H1 (cell line): ENCODE data around the gene PLCB4. TPM values are rescaled to one million over a fixed set of nuclear protein-coding genes. Genes with fewer than 3 reads are reported as not detected.

Experiments used
- CTCF ChIA-PET: fragments of 300-600 bp; sonication (Branson Sonifier 250); formaldehyde crosslinking; loops from one replicate; lab custom pipeline; 2021; ENCODE audit not compliant: partially characterized antibody; lab: Charles Lee
- POLR2A ChIA-PET: fragments of 300-600 bp; sonication (Branson Sonifier 250); formaldehyde crosslinking; loops from one replicate; lab custom pipeline; 2021; ENCODE audit warnings: inconsistent platforms; ENCODE audit not compliant: partially characterized antibody; lab: Charles Lee
- DNase-seq, 2 experiments: peaks; one replicate each; pipeline versions ENCODE4 v3.0.0 to v3.0.0-alpha.2; 2010 to 2022; ENCODE audit warnings: low spot score in 2 of 2, low read depth in 1 of 2, mixed read lengths in 1 of 2
- FAIRE-seq: peaks from 2 replicates; lab custom pipeline; 2011; peaks lifted over from hg19 to GRCh38; lab: Jason Lieb, UNC
- H2AFZ ChIP-seq: 2 replicates; pipeline ENCODE4 v1.8.1; 2012; ENCODE audit warnings: low read length, inconsistent platforms
- H2AK5ac ChIP-seq: 2 replicates; pipeline ENCODE4 v1.6.1; 2013; ENCODE audit warnings: low read depth, low read length
- H2BK120ac ChIP-seq: replicated peaks from 2 replicates; pipeline ENCODE3; 2013; ENCODE audit warnings: low read depth, low read length, inconsistent platforms
- H2BK12ac ChIP-seq: 2 replicates; pipeline ENCODE4 v1.6.1; 2013; ENCODE audit warnings: low read depth, low read length
- H2BK15ac ChIP-seq: 2 replicates; pipeline ENCODE4 v1.6.1; 2013; ENCODE audit warnings: low read length
- H2BK20ac ChIP-seq: 2 replicates; pipeline ENCODE4 v1.6.1; 2013; ENCODE audit warnings: low read length
- H2BK5ac ChIP-seq: 2 replicates; pipeline ENCODE4 v1.6.1; 2013; ENCODE audit warnings: low read depth, low read length
- H3K14ac ChIP-seq: 2 replicates; pipeline ENCODE4 v1.6.1; 2013; ENCODE audit warnings: inconsistent platforms; ENCODE audit not compliant: insufficient read length
- H3K18ac ChIP-seq: 2 replicates; pipeline ENCODE4 v1.6.1; 2013; ENCODE audit warnings: low read length; ENCODE audit errors: extremely low read depth
- H3K23ac ChIP-seq: 2 replicates; pipeline ENCODE4 v1.6.1; 2013; ENCODE audit warnings: inconsistent platforms; ENCODE audit not compliant: insufficient read length
- H3K23me2 ChIP-seq: 2 replicates; pipeline ENCODE4 v1.6.1; 2013; ENCODE audit warnings: low read depth, low read length
- H3K27ac ChIP-seq: 2 replicates; pipeline ENCODE4 v1.6.1; 2011; ENCODE audit warnings: low read depth, low read length, inconsistent platforms
- H3K27me3 ChIP-seq, 4 experiments: replicated peaks in 1 of 4; 1 replicate in 1 of 4; 2 replicates in 3 of 4; pipeline versions ENCODE4 v1.6.1 to v1.8.1; 2011 to 2013; ENCODE audit warnings: low read length in 3 of 4, mild to moderate bottlenecking in 3 of 4, inconsistent platforms in 2 of 4, mixed read lengths in 2 of 4, moderate library complexity in 1 of 4; ENCODE audit not compliant: control insufficient read depth in 3 of 4, insufficient read depth in 3 of 4; ENCODE audit errors: extremely low read depth in 1 of 4
- H3K36me3 ChIP-seq, 4 experiments: 2 replicates each; pipeline versions ENCODE4 v1.6.1 to v1.8.1; 2011 to 2013; ENCODE audit warnings: mild to moderate bottlenecking in 4 of 4, low read length in 3 of 4, moderate library complexity in 2 of 4, control low read depth in 1 of 4, inconsistent platforms in 1 of 4; ENCODE audit not compliant: insufficient read depth in 4 of 4, control insufficient read depth in 2 of 4
- H3K4ac ChIP-seq: replicated peaks from 2 replicates; pipeline ENCODE3; 2013; ENCODE audit warnings: low read length, low read depth, mixed read lengths, inconsistent platforms; ENCODE audit not compliant: insufficient read length
- H3K4me1 ChIP-seq, 4 experiments: replicated peaks in 1 of 4; 1 replicate in 1 of 4; 2 replicates in 3 of 4; pipeline versions ENCODE4 v1.6.1 to v1.8.1; 2011 to 2013; ENCODE audit warnings: low read length in 3 of 4, inconsistent platforms in 2 of 4, mixed read lengths in 1 of 4; ENCODE audit not compliant: insufficient read depth in 4 of 4, control insufficient read depth in 3 of 4
- H3K4me2 ChIP-seq, 2 experiments: 2 replicates each; pipeline versions ENCODE4 v1.6.1 to v1.8.1; 2011 to 2013; ENCODE audit warnings: low read depth in 2 of 2, low read length in 2 of 2, control low read depth in 1 of 2, inconsistent platforms in 1 of 2, mild to moderate bottlenecking in 1 of 2; ENCODE audit not compliant: insufficient read depth in 1 of 2
- H3K4me3 ChIP-seq, 4 experiments: fragments of 200-600, 300-600 bp in 1 of 4; sonication (generic), shearing (Covaris generic), sonication (Bioruptor Twin) in 1 of 4; 2 replicates each; pipeline versions ENCODE4 v1.5.1 to v1.8.1; 2011 to 2016; ENCODE audit warnings: low read length in 4 of 4, low read depth in 3 of 4, control low read depth in 2 of 4, inconsistent platforms in 2 of 4, mild to moderate bottlenecking in 2 of 4, mixed read lengths in 1 of 4, moderate library complexity in 1 of 4; ENCODE audit not compliant: insufficient read depth in 2 of 4; ENCODE audit errors: extremely low read depth in 1 of 4
- H3K56ac ChIP-seq: replicated peaks from 2 replicates; pipeline ENCODE3; 2013; ENCODE audit warnings: low read depth, mild to moderate bottlenecking, mixed read lengths, low read length, inconsistent platforms; ENCODE audit not compliant: insufficient read length
- H3K79me1 ChIP-seq: 2 replicates; pipeline ENCODE4 v1.6.1; 2013; ENCODE audit warnings: low read depth, low read length, control low read depth
- H3K79me2 ChIP-seq, 2 experiments: 2 replicates each; pipeline versions ENCODE4 v1.6.1 to v1.8.1; 2012 to 2013; ENCODE audit warnings: low read length in 2 of 2, mild to moderate bottlenecking in 2 of 2, inconsistent platforms in 1 of 2; ENCODE audit not compliant: insufficient read depth in 2 of 2, control insufficient read depth in 1 of 2
- H3K9ac ChIP-seq, 4 experiments: replicated peaks in 1 of 4; 1 replicate in 1 of 4; 2 replicates in 3 of 4; pipeline versions ENCODE4 v1.6.1 to v1.8.1; 2011 to 2013; ENCODE audit warnings: low read depth in 3 of 4, low read length in 3 of 4, control low read depth in 2 of 4, mild to moderate bottlenecking in 2 of 4, moderate library complexity in 2 of 4, inconsistent platforms in 1 of 4; ENCODE audit errors: extremely low read depth in 1 of 4
- H3K9me3 ChIP-seq, 2 experiments: 2 replicates each; pipeline versions ENCODE4 v1.6.1 to v1.8.1; 2012 to 2013; ENCODE audit warnings: mild to moderate bottlenecking in 2 of 2, moderate library complexity in 2 of 2, control low read depth in 1 of 2, inconsistent platforms in 1 of 2, low read depth in 1 of 2, low read length in 1 of 2, mixed read lengths in 1 of 2; ENCODE audit not compliant: insufficient read depth in 2 of 2
- H4K20me1 ChIP-seq, 2 experiments: replicated peaks in 1 of 2; 2 replicates each; pipeline versions ENCODE3 to v1.8.1; 2011 to 2013; ENCODE audit warnings: inconsistent platforms in 2 of 2, low read length in 2 of 2, mild to moderate bottlenecking in 1 of 2; ENCODE audit not compliant: insufficient read depth in 2 of 2, control insufficient read depth in 1 of 2
- H4K5ac ChIP-seq: 2 replicates; pipeline ENCODE4 v1.6.1; 2013; ENCODE audit warnings: low read length, low read depth, mixed read lengths, inconsistent platforms; ENCODE audit not compliant: insufficient read length
- H4K8ac ChIP-seq: 2 replicates; pipeline ENCODE4 v1.8.0; 2013; ENCODE audit warnings: mild to moderate bottlenecking, moderate library complexity, low read length, inconsistent platforms; ENCODE audit not compliant: insufficient read depth; ENCODE audit errors: extremely low read depth
- H4K91ac ChIP-seq: replicated peaks from 2 replicates; pipeline ENCODE3; 2013; ENCODE audit warnings: low read length, mixed read lengths, inconsistent platforms; ENCODE audit not compliant: insufficient read length
- CEBPB ChIP-seq: IDR thresholded peaks from 2 replicates; pipeline ENCODE4 v1.6.1; 2012; ENCODE audit warnings: low read depth, low read length
- CREB1 ChIP-seq: IDR thresholded peaks from 2 replicates; pipeline ENCODE4 v1.6.1; 2012; ENCODE audit warnings: inconsistent platforms
- EGR1 ChIP-seq: IDR thresholded peaks from 2 replicates; pipeline ENCODE4 v1.6.1; 2011; ENCODE audit warnings: low read depth, low read length, borderline replicate concordance
- EP300 ChIP-seq, 2 experiments: IDR thresholded peaks; 1 replicate in 1 of 2; 2 replicates in 1 of 2; pipeline ENCODE4 v1.6.1; 2011 to 2012; ENCODE audit warnings: low read depth in 2 of 2, low read length in 2 of 2, mild to moderate bottlenecking in 2 of 2, borderline replicate concordance in 1 of 2, inconsistent platforms in 1 of 2, moderate library complexity in 1 of 2
- JUN ChIP-seq: IDR thresholded peaks from 2 replicates; pipeline ENCODE4 v1.6.1; 2011; ENCODE audit warnings: low read depth, mild to moderate bottlenecking, improper control_type of control experiment, low read length
- KDM1A ChIP-seq: fragments of 200-600, 300-600 bp; sonication (generic); IDR thresholded peaks from 2 replicates; pipeline ENCODE4 v1.7.1; 2016; ENCODE audit warnings: mild to moderate bottlenecking, low read length, borderline replicate concordance
- NANOG ChIP-seq: IDR thresholded peaks from 2 replicates; pipeline ENCODE4 v1.6.1; 2011; ENCODE audit warnings: low read length, low read depth, mild to moderate bottlenecking, inconsistent platforms; ENCODE audit not compliant: insufficient read depth, poor library complexity, severe bottlenecking
- POU5F1 ChIP-seq: IDR thresholded peaks from 2 replicates; pipeline ENCODE4 v1.6.1; 2011; ENCODE audit warnings: low read depth, mild to moderate bottlenecking, low read length, moderate library complexity
- RBBP5 ChIP-seq: IDR thresholded peaks from 2 replicates; pipeline ENCODE4 v1.7.1; 2012; ENCODE audit warnings: low read depth, mild to moderate bottlenecking, inconsistent platforms, low read length, moderate library complexity, borderline replicate concordance
- RFX5 ChIP-seq: IDR thresholded peaks from 2 replicates; pipeline ENCODE4 v1.6.1; 2011; ENCODE audit warnings: low read depth, low read length, improper control_type of control experiment, borderline replicate concordance
- SP1 ChIP-seq: IDR thresholded peaks from 2 replicates; pipeline ENCODE4 v1.6.1; 2011; ENCODE audit warnings: low read depth, low read length
- SRF ChIP-seq: IDR thresholded peaks from 2 replicates; pipeline ENCODE4 v1.6.1; 2011; ENCODE audit warnings: mild to moderate bottlenecking, low read depth, low read length, moderate library complexity
- TBP ChIP-seq: IDR thresholded peaks from 2 replicates; pipeline ENCODE4 v1.6.1; 2011; ENCODE audit warnings: low read depth, low read length, improper control_type of control experiment
- YY1 ChIP-seq: IDR thresholded peaks from 2 replicates; pipeline ENCODE4 v1.6.1; 2011; ENCODE audit warnings: low read depth, mild to moderate bottlenecking, low read length
- WGBS, 2 experiments: shearing (Covaris generic) in 1 of 2; methylation state at CpG; one replicate each; pipeline versions ENCODE4 v1.1.6 to v1.1.7; 2013 to 2015; ENCODE audit warnings: low lambda C conversion rate in 2 of 2, mixed read lengths in 2 of 2, inconsistent platforms in 1 of 2, low coverage in 1 of 2, missing lambda C conversion rate in 1 of 2; ENCODE audit not compliant: insufficient replicate concordance in 2 of 2, insufficient coverage in 1 of 2, insufficient read length in 1 of 2; ENCODE audit errors: extremely low coverage in 1 of 2, missing lambda C conversion rate in 1 of 2; 5-methylcytosine and 5-hydroxymethylcytosine counted together
- polyA plus RNA-seq, 7 experiments: library from polyadenylated mRNA; depleted of rRNA in 3 of 7; stranded (reverse) in 5 of 7; unstranded in 2 of 7; fragments of >200 nt in 5 of 7; fragments of 200-250 nt in 2 of 7; gene quantifications; 1 replicate in 5 of 7; 2 replicates in 1 of 7; 4 replicates in 1 of 7; pipeline versions ENCODE4 v1.2.1 to v1.2.3, GENCODE V29; 2011 to 2013; ENCODE audit warnings: missing spikeins in 2 of 7, mixed read lengths in 2 of 7
- total RNA-seq: library from RNA; stranded (reverse); fragmentation: NEBNext Ultra II Directional; extraction: Animal tissue kit (Norgen Biotek cat#: 25700); gene quantifications from 2 replicates; pipeline ENCODE4 v1.2.1, GENCODE V29; 2021
- TF ChIP-seq, protein P1 (sequence below): IDR thresholded peaks from 2 replicates; pipeline ENCODE4 v1.6.1; 2011; ENCODE audit warnings: low read depth, mild to moderate bottlenecking, low read length; ENCODE audit not compliant: insufficient read depth

PLCB4 gene
- total and polyA plus RNA-seq, 2 of the 8 experiments (the other 6 are each of a cell fraction or from before 2014, with no cell fraction given): 3.2 to 14.1 TPM

DNA sequence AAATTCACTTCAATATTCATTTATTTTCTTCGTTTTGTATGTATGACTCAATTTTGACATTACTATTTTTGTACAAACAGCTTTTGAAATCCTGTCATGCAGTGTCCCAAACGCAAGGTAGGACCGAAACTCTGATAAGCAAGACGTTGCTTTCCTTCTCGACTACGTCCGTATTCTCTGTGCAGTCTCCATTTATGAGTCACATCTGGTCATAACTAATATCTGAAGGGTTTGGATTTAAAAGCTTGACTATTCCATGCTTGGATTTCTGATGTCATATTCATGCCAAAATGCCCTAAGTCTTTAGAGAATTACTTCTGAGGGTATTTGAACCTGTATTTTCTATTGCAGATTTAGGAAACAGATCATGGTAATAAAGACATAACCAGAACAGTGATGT, 407.8 kb downstream of the PLCB4 start:
- H3K4me1 ChIP-seq: no peaks in the 10 kb centered on the region
- no peak overlapping the region for H3K14ac ChIP-seq
- H3K4ac ChIP-seq: no peak overlapping the region
- no peak for FAIRE-seq
- H2AFZ ChIP-seq: no peak overlapping the region
- no peaks in the 10 kb centered on the region for H3K23me2 ChIP-seq
- H4K5ac ChIP-seq: no peak overlapping the region
- no peaks in the 10 kb centered on the region for H3K9me3 ChIP-seq
- CTCF ChIA-PET: interaction anchor here (0.6 to 3.9 kb wide), 6 partner anchors 9 to 408 kb away, joined by 3 to 24 read pairs (median 5); no protein-coding TSS in a partner anchor
- H3K36me3 ChIP-seq: no peaks in the 10 kb centered on the region
- H3K79me2 ChIP-seq: no peaks in the 10 kb centered on the region
- no peak overlapping the region for H3K9ac ChIP-seq
- H2BK15ac ChIP-seq: no peak overlapping the region
- no peak overlapping the region for H2AK5ac ChIP-seq
- no peak overlapping the region for H3K18ac ChIP-seq
- POLR2A ChIA-PET: no interaction called here
- no peaks in the 10 kb centered on the region for H3K27me3 ChIP-seq
- WGBS, 2 experiments: 91% methylated on average over 7 of the region's 7 CpGs; no CpG with 5 or more reads in 1 of the 2 experiments
- H2BK5ac ChIP-seq: no peak overlapping the region
- no peak overlapping the region for H3K27ac ChIP-seq
- H4K91ac ChIP-seq: no peak overlapping the region
- H4K20me1 ChIP-seq: no peaks in the 10 kb centered on the region
- no peak for DNase-seq
- no peaks in the 10 kb centered on the region for H3K79me1 ChIP-seq
- H3K23ac ChIP-seq: no peak overlapping the region
- no peak overlapping the region for H3K56ac ChIP-seq
- H3K4me3 ChIP-seq: no peak overlapping the region
- no peak overlapping the region for H2BK20ac ChIP-seq
- H2BK120ac ChIP-seq: no peak overlapping the region
- H3K4me2 ChIP-seq: no peak overlapping the region
- H2BK12ac ChIP-seq: no peak overlapping the region
- no peak overlapping the region for H4K8ac ChIP-seq
- TF ChIP-seq RFX5: no peak
- no peak for TF ChIP-seq KDM1A
- TF ChIP-seq EGR1: no peak
- no peak for TF ChIP-seq RBBP5
- TF ChIP-seq TBP: no peak
- no peak for TF ChIP-seq YY1
- TF ChIP-seq CEBPB: no peak
- TF ChIP-seq NANOG: no peak
- no peak for TF ChIP-seq POU5F1
- TF ChIP-seq SRF: no peak
- no peak for TF ChIP-seq CREB1
- TF ChIP-seq SP1: no peak
- no peak for TF ChIP-seq JUN
- TF ChIP-seq, protein P1, sequence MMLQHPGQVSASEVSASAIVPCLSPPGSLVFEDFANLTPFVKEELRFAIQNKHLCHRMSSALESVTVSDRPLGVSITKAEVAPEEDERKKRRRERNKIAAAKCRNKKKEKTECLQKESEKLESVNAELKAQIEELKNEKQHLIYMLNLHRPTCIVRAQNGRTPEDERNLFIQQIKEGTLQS: no peak
- TF ChIP-seq EP300 (IDR thresholded peaks at IDR 0.05; ENCODE audit: borderline replicate concordance in 1 of 2, low read depth in 2 of 2, low read length in 2 of 2): no peak
